GM18519 (cell line): ENCODE data around the gene MAIP1.

Experiments used
- ATAC-seq: cut with Tn5 transposase; IDR thresholded peaks from one replicate; pipeline ENCODE4 v1.9.1; 2021; ENCODE audit warnings: mild to moderate bottlenecking, moderate library complexity; ENCODE audit not compliant: unreplicated experiment, low FRiP score

Gene MAIP1

GRCh38 chr2:199985625-199986207, 30.3 kb downstream of the MAIP1 start:
- no peak for ATAC-seq

GRCh38 chr2:199987586-199987985, 32.2 kb downstream of the MAIP1 start:
- no peak for ATAC-seq

DNA sequence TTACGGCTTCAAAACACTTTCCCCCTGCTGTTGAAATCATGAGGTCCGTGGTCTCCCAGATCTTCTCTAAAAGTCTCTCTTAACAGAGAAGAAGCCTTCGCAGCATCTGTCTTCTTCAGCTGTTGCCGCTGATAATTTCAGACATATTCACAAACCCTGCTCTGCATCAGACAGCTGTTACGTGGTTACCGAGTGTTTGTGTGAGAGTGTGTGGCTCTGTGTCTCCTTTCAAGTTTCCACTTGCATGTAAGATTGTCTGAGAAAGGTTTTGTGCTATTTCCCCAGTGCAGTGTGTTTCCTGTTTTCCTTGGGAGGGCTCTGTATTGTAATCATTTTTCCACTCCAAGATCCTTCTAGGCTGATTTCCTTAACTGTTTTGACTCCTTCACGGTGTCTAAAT, 32.8 kb downstream of the MAIP1 start:
- no peak for ATAC-seq

DNA sequence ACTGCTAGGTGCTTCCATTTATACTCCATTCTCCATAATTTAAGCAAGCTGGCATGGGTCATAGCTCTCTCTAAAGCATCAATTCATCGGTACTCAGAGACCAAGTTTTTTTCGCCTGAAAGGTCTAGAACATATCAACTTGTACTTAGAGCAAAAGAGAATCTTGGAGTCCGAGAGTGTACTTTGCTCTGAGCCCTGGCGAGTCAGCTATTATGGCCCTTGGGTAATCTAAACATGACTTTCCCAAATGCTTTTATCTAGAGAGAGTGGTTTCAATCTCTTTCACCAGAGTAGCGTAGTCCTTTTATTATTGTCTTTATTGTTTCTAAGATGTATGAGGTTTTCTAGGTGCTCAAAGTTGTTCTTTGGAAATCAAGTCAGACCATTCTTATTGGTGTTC, 34.4 kb downstream of the MAIP1 start:
- no peak for ATAC-seq

DNA sequence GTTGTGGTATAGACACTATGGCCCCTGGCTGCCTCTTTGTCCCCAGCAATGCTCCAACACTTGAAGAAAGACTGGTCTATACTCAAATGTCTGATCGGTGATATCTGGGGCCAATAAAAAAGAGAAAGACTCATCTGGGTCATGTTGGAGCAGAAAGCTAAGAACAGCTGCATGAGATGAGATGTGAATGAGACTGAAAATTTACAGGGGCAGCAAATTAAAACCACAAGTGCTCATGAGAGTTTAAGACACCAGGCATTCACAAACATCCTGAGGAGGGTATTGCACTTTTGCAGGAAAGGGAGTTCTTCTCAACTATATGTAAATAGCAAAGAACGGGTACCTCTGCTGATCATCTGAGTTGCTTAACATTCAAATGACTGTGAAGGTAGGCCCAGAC, 36.3 kb downstream of the MAIP1 start:
- no peak for ATAC-seq

GRCh38 chr2:199992296-199992695, 36.9 kb downstream of the MAIP1 start:
- ATAC-seq = no peak

GRCh38 chr2:199994371-199994770, 39.0 kb downstream of the MAIP1 start:
- no peak for ATAC-seq

- ATAC-seq = no peak
These were observed 39.5 kb downstream of the MAIP1 start for GRCh38 chr2:199994896-199995295.

DNA sequence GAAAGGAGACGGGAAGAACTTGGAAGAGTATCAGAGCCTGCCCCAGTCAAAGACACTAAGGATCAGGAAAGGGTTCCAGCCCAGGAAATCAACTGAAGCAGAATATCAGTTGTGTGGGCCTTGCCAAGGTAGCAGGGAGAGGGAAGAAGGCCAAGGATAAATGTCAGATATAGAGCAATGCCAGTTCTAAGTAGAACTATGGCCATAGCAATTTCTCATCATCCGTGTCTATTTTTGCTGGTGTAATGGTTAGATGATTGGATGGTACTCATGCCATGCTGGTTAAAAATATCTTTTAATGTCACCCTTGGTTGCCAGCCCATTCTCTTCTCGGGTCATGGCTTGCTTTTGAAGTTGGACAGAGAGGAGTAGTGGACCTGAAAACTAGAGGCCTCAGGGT, 41.9 kb downstream of the MAIP1 start:
- ATAC-seq = no peak

GRCh38 chr2:199999166-199999565, 43.8 kb downstream of the MAIP1 start:
- ATAC-seq = no peak

- no peak for ATAC-seq
These were observed 45.2 kb downstream of the MAIP1 start for GRCh38 chr2:200000444-200001163.

DNA sequence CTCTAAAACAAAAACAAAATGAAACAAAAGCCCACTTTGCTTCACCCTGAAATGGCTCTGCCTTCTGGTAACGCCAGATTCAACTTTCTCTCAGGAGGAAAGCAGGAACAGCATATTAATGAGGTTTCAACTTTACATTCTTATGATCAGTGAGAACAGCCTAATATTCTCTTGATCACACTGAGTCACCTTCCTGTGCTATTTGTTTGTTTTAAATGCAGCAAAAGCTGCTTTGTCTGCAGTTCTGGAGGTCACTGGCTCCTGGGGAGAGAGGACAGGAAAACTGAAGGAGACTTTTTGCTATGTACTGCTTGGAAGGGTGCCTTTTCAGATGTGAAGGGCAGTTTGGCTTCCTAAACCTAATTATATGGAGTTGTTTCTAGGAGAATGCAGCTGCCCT, 48.1 kb downstream of the MAIP1 start:
- ATAC-seq = no peak

GRCh38 chr2:200005675-200006074, 50.3 kb downstream of the MAIP1 start:
- ATAC-seq = no peak

DNA sequence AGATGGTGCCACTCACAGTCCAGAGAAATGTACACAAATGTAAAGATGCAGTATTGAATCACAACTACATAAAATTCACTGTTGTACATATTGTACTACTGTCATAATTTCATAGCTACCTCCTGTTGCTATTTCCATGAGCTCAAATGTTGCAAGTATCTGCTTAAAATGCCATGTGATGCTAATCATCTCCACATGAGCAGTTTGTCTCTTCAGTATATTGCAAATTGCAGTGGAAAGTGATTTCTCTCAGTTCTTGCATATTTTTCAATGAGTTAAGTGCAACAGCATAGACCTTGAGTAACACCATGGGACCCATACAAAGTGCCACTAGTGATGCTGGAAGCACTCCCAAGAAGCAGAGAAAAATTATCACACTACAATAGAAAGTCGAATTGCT, 51.9 kb downstream of the MAIP1 start:
- ATAC-seq = no peak

DNA sequence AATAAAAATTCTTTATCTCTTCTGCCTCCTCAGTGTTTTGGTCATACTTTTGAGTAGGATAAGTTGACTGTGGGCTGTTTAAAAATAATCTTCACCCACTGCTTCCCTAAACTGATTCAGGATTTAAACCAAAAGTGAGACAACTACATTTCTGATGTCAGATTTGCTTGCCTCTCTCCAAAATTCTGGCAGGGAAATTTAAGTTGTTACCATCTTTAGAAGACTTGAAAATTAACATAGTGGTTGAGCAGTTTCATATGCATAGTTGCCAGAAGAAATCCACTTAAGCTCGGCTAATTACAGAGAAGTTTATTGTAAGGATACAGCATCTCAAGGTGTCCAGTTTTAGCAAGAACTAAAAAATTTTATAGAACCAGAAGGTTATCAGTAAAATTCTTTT, 57.0 kb downstream of the MAIP1 start:
- ATAC-seq = no peak
